CD4-positive, alpha-beta memory T cell (primary cell): ENCODE results near the gene PTPRG. TPM values are rescaled to one million over a fixed set of nuclear protein-coding genes. Genes with fewer than 3 reads are reported as not detected.
"Not testable (repeated sequence)": the region's sequence is repeated elsewhere in the genome, so short reads cannot be mapped to it uniquely, and the experiment has no call there.

Experiments
- CTCF ChIA-PET: fragments of 350-600 bp; sonication (Branson Sonifier 250); formaldehyde crosslinking; loops from one replicate; lab custom pipeline; 2021; ENCODE audit warnings: inconsistent platforms; ENCODE audit not compliant: partially characterized antibody; lab: Charles Lee
- POLR2A ChIA-PET: fragments of 350-600 bp; sonication (Branson Sonifier 250); formaldehyde crosslinking; loops from one replicate; lab custom pipeline; 2021; ENCODE audit not compliant: partially characterized antibody; lab: Charles Lee
- DNase-seq, 5 donors: peaks; one replicate each; pipeline versions ENCODE4 v3.0.0 to v3.0.0-alpha.2; 2020 to 2022; ENCODE audit warnings: mixed read lengths in 1 of 5
- H3K27ac ChIP-seq: one replicate; pipeline ENCODE4 v1.7.0; 2013; ENCODE audit warnings: low read depth, low read length
- H3K27me3 ChIP-seq: 2 replicates; pipeline ENCODE4 v1.7.0; 2013; ENCODE audit warnings: mild to moderate bottlenecking, low read length, moderate library complexity; ENCODE audit not compliant: insufficient read depth
- H3K36me3 ChIP-seq: 2 replicates; pipeline ENCODE4 v1.7.0; 2013; ENCODE audit warnings: mild to moderate bottlenecking, low read length, moderate library complexity; ENCODE audit not compliant: insufficient read depth
- H3K4me1 ChIP-seq: 2 replicates; pipeline ENCODE4 v1.7.0; 2013; ENCODE audit warnings: mild to moderate bottlenecking, low read length, moderate library complexity; ENCODE audit not compliant: insufficient read depth
- H3K4me3 ChIP-seq, 2 donors: one replicate each; pipeline ENCODE4 v1.7.0; 2013; ENCODE audit warnings: low read length in 2 of 2, mild to moderate bottlenecking in 1 of 2
- H3K9me3 ChIP-seq, 2 donors: one replicate each; pipeline ENCODE4 v1.7.0; 2013; ENCODE audit warnings: low read length in 2 of 2, control low read depth in 1 of 2; ENCODE audit not compliant: control insufficient read depth in 1 of 2
- H3K27ac Mint-ChIP-seq, 7 donors: one replicate each; pipeline ENCODE4 v1.8.0; 2020 to 2021; ENCODE audit warnings: mixed read lengths in 7 of 7, mild to moderate bottlenecking in 6 of 7, inconsistent platforms in 3 of 7, moderate library complexity in 3 of 7
- H3K27me3 Mint-ChIP-seq, 2 donors: one replicate each; pipeline ENCODE4 v1.8.0; 2020 to 2021; ENCODE audit warnings: mixed read lengths in 2 of 2
- H3K36me3 Mint-ChIP-seq, 2 donors: one replicate each; pipeline ENCODE4 v1.8.0; 2020 to 2021; ENCODE audit warnings: mixed read lengths in 2 of 2, inconsistent platforms in 1 of 2, mild to moderate bottlenecking in 1 of 2
- H3K4me1 Mint-ChIP-seq, 4 donors: one replicate each; pipeline ENCODE4 v1.8.0; 2020 to 2021; ENCODE audit warnings: mixed read lengths in 4 of 4, mild to moderate bottlenecking in 1 of 4
- H3K4me3 Mint-ChIP-seq, 8 donors: one replicate each; pipeline ENCODE4 v1.8.0; 2020 to 2021; ENCODE audit warnings: mixed read lengths in 8 of 8, mild to moderate bottlenecking in 7 of 8, moderate library complexity in 6 of 8, inconsistent platforms in 3 of 8
- H3K9me3 Mint-ChIP-seq, 8 donors: one replicate each; pipeline ENCODE4 v1.8.0; 2020 to 2021; ENCODE audit warnings: mixed read lengths in 8 of 8, mild to moderate bottlenecking in 5 of 8, inconsistent platforms in 3 of 8, moderate library complexity in 1 of 8
- intact Hi-C: fragments of 100-400 bp; cut with micrococcal nuclease; formaldehyde crosslinking; loops from one replicate; pipeline ENCODE4 v1.15.1; 2023
- polyA plus RNA-seq, 2 donors: library from polyadenylated mRNA; unstranded; fragments of 300-500 nt; fragmentation: Illumina TruSeq; gene quantifications; one replicate each; pipeline ENCODE4 v1.2.3, GENCODE V29; 2021
- total RNA-seq, 2 experiments: library from RNA; stranded (reverse); gene quantifications; one replicate each; pipeline ENCODE4 v1.2.3, GENCODE V29; 2021

PTPRG gene
- total and polyA plus RNA-seq, 4 experiments from 2014 or later = not detected

DNA sequence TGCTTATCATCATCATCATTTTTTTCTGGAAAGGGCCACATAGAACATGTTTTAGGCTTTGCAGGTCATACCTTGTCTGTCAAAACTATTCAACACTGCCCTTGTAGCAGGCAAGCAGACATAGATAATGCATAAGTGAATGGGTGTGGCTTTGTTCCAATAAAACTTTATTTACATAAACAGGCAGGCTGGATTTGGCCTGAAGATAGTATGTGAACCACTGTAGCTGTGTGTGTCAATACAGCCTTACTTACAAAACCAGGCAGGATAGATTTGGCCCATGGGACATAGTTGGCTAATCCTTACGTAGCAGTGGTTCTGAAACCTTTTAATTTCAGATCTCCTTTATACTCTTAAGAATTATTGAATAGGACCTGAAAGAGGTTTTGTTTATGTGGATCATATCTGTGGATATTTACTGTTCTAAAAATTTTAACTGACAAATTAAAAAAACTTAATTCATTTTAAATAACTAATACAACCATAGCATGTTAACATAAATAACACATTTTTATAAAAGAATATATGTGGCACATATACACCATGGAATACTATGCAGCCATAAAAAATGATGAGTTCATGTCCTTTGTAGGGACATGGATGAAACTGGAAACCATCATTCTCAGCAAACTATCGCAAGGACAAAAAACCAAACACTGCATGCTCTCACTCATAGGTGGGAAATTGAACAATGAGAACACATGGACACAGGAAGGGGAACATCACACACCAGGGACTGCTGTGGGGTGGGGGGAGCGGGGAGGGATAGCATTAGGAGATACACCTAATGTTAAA lies 137.1 kb downstream of the PTPRG start:
- DNase-seq, H3K36me3 ChIP-seq, H3K9me3 ChIP-seq, CTCF ChIA-PET, H3K4me3 ChIP-seq, H3K27me3 ChIP-seq, intact Hi-C loops, POLR2A ChIA-PET, H3K27me3 Mint-ChIP-seq, H3K4me1 Mint-ChIP-seq, H3K27ac Mint-ChIP-seq, H3K27ac ChIP-seq, H3K36me3 Mint-ChIP-seq, H3K4me3 Mint-ChIP-seq, H3K9me3 Mint-ChIP-seq, H3K4me1 ChIP-seq: not testable (repeated sequence)

DNA sequence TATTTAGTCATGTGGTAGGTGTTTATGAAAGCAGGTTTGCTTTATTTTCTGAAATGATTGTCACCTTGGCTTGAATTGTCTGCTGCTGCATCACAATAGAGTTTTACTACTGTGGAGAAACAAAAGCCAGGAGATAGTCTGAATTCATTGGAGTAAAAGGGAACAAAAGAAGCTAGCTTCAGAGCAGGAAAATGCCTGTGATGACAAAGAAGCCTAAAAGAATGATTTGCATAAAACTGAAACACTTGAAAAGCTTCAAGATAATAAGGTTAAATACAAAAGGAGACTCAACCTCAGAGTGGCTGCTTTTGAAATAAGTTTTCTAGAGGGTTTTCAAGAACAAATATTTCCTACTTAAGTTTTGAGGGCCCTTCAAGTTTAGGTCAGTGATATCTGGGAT lies 138.3 kb downstream of the PTPRG start:
- Histone ChIP-seq H3K36me3 (no peaks in the 10 kb centered on the region), H3K27ac (no peak overlapping the region), H3K9me3 (no peaks in the 10 kb centered on the region), H3K4me1 (no peaks in the 10 kb centered on the region), H3K27me3 (no peaks in the 10 kb centered on the region), H3K4me3 (no peak overlapping the region)
- H3K27me3 Mint-ChIP-seq = peaks cover 0 to 1% of the 10 kb centered on the region in 2 donors
- no peak overlapping the region for H3K27ac Mint-ChIP-seq
- peaks cover 0 to 4% (median under 1%) of the 10 kb centered on the region in 8 donors for H3K9me3 Mint-ChIP-seq
- ChIA-PET POLR2A (no interaction called here), CTCF (no interaction called here)
- no peaks in the 10 kb centered on the region for H3K4me1 Mint-ChIP-seq
- DNase-seq = no peak
- H3K4me3 Mint-ChIP-seq = no peak overlapping the region
- intact Hi-C loops = no loop called here
- no peaks in the 10 kb centered on the region for H3K36me3 Mint-ChIP-seq

DNA sequence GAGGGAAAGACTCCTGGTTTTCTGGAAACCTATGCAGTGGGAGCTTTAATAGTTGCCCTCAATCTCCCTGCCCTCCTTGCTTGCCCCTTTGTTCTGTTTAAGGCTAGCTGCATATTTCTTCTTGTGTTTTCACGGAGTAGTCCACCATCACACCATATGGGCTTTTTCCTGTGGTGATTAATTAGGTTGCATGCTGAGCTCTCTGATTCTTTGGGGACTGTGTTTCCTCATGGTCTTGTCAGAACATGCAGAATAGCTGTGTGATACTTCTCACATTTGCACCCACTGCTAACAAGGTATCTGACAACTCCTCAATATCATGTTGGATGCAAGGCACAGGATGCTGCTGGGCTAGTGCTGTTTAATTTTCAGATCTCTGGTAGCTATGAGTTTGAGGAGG lies 139.6 kb downstream of the PTPRG start:
- H3K36me3 ChIP-seq = no peaks in the 10 kb centered on the region

DNA sequence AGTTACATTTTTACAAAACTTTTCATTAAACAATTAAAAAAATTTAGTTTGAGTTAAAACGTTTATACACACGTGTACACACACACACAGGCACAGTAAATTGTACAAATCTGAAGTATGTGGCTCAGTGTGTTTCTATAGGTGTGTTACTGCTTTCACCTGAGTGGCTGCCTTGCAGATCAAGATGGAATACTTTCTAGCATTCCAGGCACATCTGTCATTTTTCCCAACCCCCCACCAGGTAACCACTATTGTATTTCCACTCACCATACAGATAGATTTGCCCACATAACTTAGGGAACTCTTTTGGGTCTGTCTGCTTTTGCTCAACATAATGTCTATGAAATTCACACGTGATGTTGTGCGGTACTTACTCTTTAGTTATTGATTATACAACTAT lies 141.1 kb downstream of the PTPRG start:
- peaks cover 0 to 4% (median 3%) of the 10 kb centered on the region in 8 donors for H3K9me3 Mint-ChIP-seq
- no peak for DNase-seq
- no peak overlapping the region for H3K27ac Mint-ChIP-seq
- peaks cover 0 to 1% of the 10 kb centered on the region in 2 donors for H3K27me3 Mint-ChIP-seq
- no peaks in the 10 kb centered on the region for H3K4me1 Mint-ChIP-seq
- H3K4me1 ChIP-seq = no peaks in the 10 kb centered on the region
- no peaks in the 10 kb centered on the region for H3K36me3 ChIP-seq
- ChIA-PET POLR2A (no interaction called here), CTCF (no interaction called here)
- no peak overlapping the region for H3K27ac ChIP-seq
- no peak overlapping the region for H3K4me3 ChIP-seq
- H3K9me3 ChIP-seq = no peaks in the 10 kb centered on the region
- no peaks in the 10 kb centered on the region for H3K27me3 ChIP-seq
- intact Hi-C loops = no loop called here
- H3K4me3 Mint-ChIP-seq = no peak overlapping the region
- no peaks in the 10 kb centered on the region for H3K36me3 Mint-ChIP-seq

More for the DNA sequence above, 139.6 kb downstream of the PTPRG start:
- Mint-ChIP-seq H3K9me3 (peaks cover 0 to 4% (median under 1%) of the 10 kb centered on the region in 8 donors), H3K27ac (no peak overlapping the region), H3K4me3 (no peak overlapping the region), H3K4me1 (no peaks in the 10 kb centered on the region), H3K36me3 (no peaks in the 10 kb centered on the region), H3K27me3 (peaks cover 0 to 1% of the 10 kb centered on the region in 2 donors)
- no peak for DNase-seq
- intact Hi-C loops = no loop called here
- no peaks in the 10 kb centered on the region for H3K27me3 ChIP-seq
- POLR2A ChIA-PET = no interaction called here
- CTCF ChIA-PET = no interaction called here
- H3K4me3 ChIP-seq = no peak overlapping the region
- H3K9me3 ChIP-seq = no peaks in the 10 kb centered on the region
- no peak overlapping the region for H3K27ac ChIP-seq
- H3K4me1 ChIP-seq = no peaks in the 10 kb centered on the region

DNA sequence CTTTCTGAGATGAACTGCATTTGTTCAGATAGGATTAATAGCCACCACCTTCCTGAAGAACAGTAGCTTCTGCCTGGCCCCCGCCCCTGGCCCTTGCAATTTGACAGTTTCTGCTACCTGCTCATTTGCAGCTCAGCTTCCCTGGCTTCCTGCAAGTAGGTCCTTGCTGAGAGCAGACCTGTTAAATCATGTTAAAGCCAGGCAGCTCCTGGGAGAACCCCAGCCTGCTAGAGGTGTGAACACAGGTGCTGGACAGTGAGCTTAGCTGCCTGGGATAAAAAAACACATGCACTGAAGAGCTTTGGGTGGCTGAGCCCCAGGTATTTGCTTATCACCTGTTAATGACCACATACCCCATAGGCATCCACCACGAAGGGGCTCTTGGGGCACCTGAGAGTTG lies 143.4 kb downstream of the PTPRG start:
- no peaks in the 10 kb centered on the region for H3K36me3 Mint-ChIP-seq
- Histone ChIP-seq H3K4me3 (no peak overlapping the region), H3K27ac (no peak overlapping the region), H3K9me3 (no peaks in the 10 kb centered on the region), H3K27me3 (no peaks in the 10 kb centered on the region), H3K36me3 (no peaks in the 10 kb centered on the region), H3K4me1 (no peaks in the 10 kb centered on the region)
- intact Hi-C loops = no loop called here
- H3K27ac Mint-ChIP-seq = no peak overlapping the region
- H3K4me1 Mint-ChIP-seq = no peaks in the 10 kb centered on the region
- no peak overlapping the region for H3K4me3 Mint-ChIP-seq
- H3K9me3 Mint-ChIP-seq = peaks cover 0 to 4% (median 0%) of the 10 kb centered on the region in 8 donors
- no peak for DNase-seq
- H3K27me3 Mint-ChIP-seq = peaks cover 0 to 1% of the 10 kb centered on the region in 2 donors
- ChIA-PET POLR2A (no interaction called here), CTCF (no interaction called here)

DNA sequence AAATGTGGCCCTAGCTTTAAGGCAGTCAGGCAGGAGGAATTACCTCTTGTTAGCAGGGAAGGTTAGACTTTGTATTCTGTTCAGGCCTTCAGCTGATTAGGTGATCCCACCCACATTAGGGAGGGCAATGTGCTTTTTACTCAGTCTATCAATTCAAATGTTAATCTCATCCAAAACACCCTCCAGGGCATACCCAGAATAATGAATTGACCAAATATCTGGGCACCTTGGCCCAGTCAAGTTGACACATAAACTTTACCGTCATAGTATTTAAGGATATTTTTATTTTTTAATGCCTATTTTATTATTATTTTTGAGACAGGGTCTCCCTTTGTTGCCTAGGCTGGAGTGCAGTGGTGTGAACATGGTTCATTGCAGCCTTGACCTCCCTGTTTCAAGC lies 146.1 kb downstream of the PTPRG start:
- no peak overlapping the region for H3K27ac ChIP-seq
- Mint-ChIP-seq H3K36me3 (no peaks in the 10 kb centered on the region), H3K4me3 (no peak overlapping the region), H3K27me3 (peaks cover 0 to 1% of the 10 kb centered on the region in 2 donors), H3K4me1 (no peaks in the 10 kb centered on the region), H3K9me3 (peaks cover 0 to 7% (median 2%) of the 10 kb centered on the region in 8 donors), H3K27ac (no peak overlapping the region)
- no peaks in the 10 kb centered on the region for H3K4me1 ChIP-seq
- no peak for DNase-seq
- H3K4me3 ChIP-seq = no peak overlapping the region
- ChIA-PET POLR2A (no interaction called here), CTCF (no interaction called here)
- H3K27me3 ChIP-seq = no peaks in the 10 kb centered on the region
- intact Hi-C loops = no loop called here
- H3K9me3 ChIP-seq = no peaks in the 10 kb centered on the region
- no peaks in the 10 kb centered on the region for H3K36me3 ChIP-seq

DNA sequence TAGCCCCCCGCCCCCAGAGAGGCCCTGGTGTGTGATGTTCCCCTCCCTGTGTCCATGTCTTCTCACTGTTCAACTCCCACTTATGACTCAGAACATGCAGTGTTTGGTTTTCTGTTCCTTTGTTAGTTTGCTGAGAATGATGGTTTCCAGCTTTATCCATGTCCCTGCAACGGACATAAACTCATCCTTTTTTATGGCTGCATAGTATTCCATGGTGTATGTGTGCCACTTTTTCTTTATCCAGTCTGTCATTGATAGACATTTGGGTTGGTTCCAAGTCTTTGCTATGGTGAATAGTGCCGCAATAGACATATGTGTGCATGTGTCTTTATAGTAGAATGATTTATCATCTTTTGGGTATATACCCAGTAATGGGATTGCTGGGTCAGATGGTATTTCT lies 149.5 kb downstream of the PTPRG start:
- H3K4me1 ChIP-seq, H3K27me3 Mint-ChIP-seq, H3K27ac ChIP-seq, H3K4me3 Mint-ChIP-seq, H3K4me3 ChIP-seq, DNase-seq, intact Hi-C loops, H3K4me1 Mint-ChIP-seq, POLR2A ChIA-PET, H3K9me3 ChIP-seq, H3K27me3 ChIP-seq, H3K9me3 Mint-ChIP-seq, H3K36me3 ChIP-seq, CTCF ChIA-PET, H3K27ac Mint-ChIP-seq, H3K36me3 Mint-ChIP-seq: not testable (repeated sequence)
